ENCODE measurements around the gene BLOC1S5. TPM values are rescaled to one million over a fixed set of nuclear protein-coding genes. Genes with fewer than 3 reads are reported as not detected.

The BLOC1S5 gene, protein sequence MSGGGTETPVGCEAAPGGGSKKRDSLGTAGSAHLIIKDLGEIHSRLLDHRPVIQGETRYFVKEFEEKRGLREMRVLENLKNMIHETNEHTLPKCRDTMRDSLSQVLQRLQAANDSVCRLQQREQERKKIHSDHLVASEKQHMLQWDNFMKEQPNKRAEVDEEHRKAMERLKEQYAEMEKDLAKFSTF
- polyA plus RNA-seq (2012; ENCODE audit: low read depth, missing spikeins): 7.6 TPM

DNA sequence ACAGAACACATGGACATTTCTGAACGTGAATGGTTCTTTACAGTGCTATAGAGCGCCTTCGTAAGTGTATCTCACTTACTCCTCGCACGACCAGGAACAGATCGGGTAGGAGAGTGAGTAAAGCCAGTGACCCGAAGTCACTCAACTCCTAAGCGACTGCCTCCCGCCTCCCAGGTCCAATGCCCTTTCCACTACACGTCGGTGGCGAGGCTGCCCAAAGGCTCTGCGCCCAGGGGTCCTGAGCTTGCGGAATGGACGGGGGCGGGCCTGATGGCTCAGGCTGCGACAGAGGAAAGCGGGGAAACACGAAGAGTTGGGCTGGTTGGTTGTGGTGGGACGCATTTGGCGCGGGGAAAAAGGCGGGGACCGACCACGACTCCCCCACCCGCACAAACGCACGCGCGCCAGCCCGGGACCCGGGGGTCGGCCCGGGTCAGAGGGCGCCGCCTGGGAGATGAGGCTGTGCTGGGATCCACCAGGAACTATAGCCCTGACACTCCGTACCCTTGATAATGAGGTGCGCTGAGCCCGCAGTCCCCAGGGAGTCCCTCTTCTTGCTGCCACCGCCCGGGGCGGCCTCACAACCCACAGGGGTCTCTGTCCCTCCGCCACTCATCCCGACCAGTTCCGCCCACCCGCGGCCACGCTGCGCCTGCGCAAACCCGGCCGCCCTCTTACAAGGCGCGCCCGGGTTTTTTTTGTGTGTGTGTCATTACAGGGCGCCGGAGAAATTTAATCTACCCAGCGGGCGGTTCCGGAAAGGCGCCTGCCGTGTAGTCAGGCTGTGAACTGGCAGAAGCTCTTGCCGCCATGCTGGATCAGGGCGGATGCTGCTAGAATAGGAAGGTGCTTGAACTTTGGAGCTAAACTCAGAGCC lies at the start of gene BLOC1S5:
TSS of gene BLOC1S5 (minus strand) at position 629 of the 877 bp plus-strand sequence. CDS start at position 616, 13 bp downstream.
- peak; percentile 91 for FAIRE-seq
- peak; percentile 61 for DNase-seq (ENCODE audit: insufficient read length, low spot score)
- TF ChIP-seq POLR2AphosphoS5 (IDR thresholded peaks at IDR 0.05; ENCODE audit: low read depth, low read length) (peak; percentile 44; the same call in 1 of the 2 replicates), PAX5 (IDR thresholded peaks at IDR 0.05; ENCODE audit: insufficient read depth, low read length, severe bottlenecking) (no peak), SPI1 (IDR thresholded peaks at IDR 0.05; ENCODE audit: low read depth, low read length) (peak; percentile 46), POLR2A (IDR thresholded peaks at IDR 0.05; ENCODE audit: low read depth, low read length) (peak; percentile 77), POU2F2 (IDR thresholded peaks at IDR 0.05; ENCODE audit: low read depth, low read length) (no peak), TAF1 (IDR thresholded peaks at IDR 0.05; ENCODE audit: low read depth, low read length) (no peak)

DNA sequence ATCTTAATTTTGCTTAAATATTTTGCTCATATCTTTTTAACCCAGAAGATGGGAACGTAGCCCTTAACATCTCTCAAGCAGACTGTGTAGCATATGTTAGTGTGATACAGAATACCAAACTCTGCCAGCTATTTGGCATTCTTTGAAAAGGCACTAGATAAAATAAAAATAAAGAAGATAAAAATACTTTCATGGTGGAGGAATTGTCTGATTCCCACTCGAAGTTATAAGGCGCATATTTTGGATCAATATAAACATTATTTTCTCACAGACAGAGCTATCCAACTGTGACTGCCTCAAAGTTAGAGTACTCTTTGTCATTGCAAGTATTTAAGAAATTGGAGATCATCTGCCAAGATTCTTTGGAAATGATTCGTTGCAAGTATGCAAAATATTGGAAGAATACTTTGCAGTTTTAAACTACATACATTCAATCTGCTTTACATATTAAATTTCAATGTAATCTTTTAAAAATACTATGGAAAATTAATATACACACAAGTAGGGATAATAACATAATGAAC lies 49.0 kb upstream of the BLOC1S5 start:
- no peak for FAIRE-seq
- DNase-seq (ENCODE audit: insufficient read length, low spot score): no peak
- TF ChIP-seq POU2F2 (IDR thresholded peaks at IDR 0.05; ENCODE audit: low read depth, low read length) (no peak), TAF1 (IDR thresholded peaks at IDR 0.05; ENCODE audit: low read depth, low read length) (no peak), POLR2AphosphoS5 (IDR thresholded peaks at IDR 0.05; ENCODE audit: low read depth, low read length) (no peak), PAX5 (IDR thresholded peaks at IDR 0.05; ENCODE audit: insufficient read depth, low read length, severe bottlenecking) (no peak), POLR2A (IDR thresholded peaks at IDR 0.05; ENCODE audit: low read depth, low read length) (no peak), SPI1 (IDR thresholded peaks at IDR 0.05; ENCODE audit: low read depth, low read length) (no peak)

DNA sequence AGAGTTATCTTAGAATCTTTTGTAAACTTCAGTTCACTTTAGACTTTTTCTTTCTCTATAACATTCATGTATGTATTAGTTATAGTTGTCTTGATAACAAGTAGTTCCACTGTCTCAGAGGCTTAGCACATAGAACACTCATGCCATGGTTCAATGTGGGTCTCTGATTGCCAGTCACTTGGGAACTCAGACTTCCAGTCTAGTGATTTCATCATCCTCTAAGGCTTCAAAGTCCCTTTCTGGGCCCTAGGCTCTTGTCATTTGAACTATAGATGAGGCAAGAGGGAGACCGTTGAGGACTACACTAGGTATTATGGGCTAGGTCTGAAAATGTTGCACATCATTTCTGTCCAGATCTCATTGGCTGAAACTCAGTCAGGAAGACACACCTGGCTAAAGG lies 46.5 kb upstream of the BLOC1S5 start:
- TF ChIP-seq TAF1 (IDR thresholded peaks at IDR 0.05; ENCODE audit: low read depth, low read length) (no peak), POU2F2 (IDR thresholded peaks at IDR 0.05; ENCODE audit: low read depth, low read length) (no peak)
- FAIRE-seq (no peak), DNase-seq (ENCODE audit: insufficient read length, low spot score) (no peak)

DNA sequence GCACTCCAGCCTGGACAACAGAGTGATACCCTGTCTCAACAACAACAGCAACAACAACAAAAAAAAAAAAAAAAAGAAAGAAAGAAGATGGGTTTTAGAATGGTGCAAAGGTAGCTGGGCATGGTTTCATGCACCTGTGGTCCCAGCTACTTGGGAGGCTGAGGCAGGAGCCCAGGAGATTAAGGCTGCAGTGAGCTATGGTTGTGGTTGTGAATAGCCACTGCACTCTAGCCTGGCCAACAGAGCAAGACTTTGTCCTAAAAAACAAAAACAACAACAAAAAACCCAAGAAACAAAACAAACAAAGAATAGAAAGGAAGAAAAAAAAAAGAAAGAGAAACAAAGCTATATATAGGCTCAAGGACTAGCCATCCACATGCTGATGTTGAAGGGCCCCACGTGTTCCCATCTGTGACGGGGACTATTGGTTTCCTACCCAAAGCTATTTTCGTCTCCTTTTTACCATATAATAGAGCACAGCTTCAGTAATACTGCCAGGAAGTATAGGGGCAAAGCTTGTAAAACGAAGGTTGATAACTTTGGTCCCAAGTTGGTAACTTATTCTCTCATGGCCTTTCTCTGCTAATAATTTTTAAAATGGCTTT lies 46.0 kb upstream of the BLOC1S5 start:
- TF ChIP-seq SPI1 (IDR thresholded peaks at IDR 0.05; ENCODE audit: low read depth, low read length) (no peak), POLR2A (IDR thresholded peaks at IDR 0.05; ENCODE audit: low read depth, low read length) (no peak), POU2F2 (IDR thresholded peaks at IDR 0.05; ENCODE audit: low read depth, low read length) (no peak), POLR2AphosphoS5 (IDR thresholded peaks at IDR 0.05; ENCODE audit: low read depth, low read length) (no peak), PAX5 (IDR thresholded peaks at IDR 0.05; ENCODE audit: insufficient read depth, low read length, severe bottlenecking) (no peak), TAF1 (IDR thresholded peaks at IDR 0.05; ENCODE audit: low read depth, low read length) (no peak)
- FAIRE-seq (no peak), DNase-seq (ENCODE audit: insufficient read length, low spot score) (no peak)

DNA sequence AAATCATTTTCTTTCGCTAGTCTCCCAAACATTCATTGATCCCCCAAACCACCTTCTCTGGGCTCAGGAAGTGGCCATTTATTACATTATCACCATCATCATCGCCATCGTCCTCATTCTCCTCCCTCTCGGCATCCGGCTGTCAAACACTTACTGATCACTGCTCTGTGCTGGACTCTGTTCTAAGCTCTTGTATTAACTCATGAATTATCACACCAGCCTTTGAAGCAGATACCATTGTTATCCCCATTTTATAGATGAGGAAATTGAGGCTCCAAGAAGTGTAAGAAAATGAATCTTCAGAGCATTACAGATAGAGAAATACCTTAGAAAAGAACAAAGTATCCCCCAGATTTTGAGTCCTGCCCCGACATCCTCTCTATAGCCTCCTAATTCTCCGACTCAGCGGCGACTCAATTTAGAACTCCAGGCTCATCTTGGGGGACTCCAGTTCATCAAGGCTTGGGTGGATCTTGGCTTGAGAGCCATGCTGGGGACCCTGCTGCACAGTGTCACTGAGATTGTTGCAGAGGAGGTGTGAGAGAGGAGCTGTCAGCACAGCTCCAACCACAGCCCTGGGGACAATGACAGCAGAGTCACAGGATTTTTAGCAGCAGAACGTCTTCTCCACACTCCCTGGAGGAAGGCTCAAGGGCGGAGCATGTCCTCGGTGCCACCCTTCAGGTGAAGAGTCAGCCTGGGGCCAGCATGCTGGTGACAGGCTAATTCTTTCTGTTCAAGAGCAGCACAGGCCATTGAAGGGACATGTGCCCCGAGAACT lies 44.8 kb upstream of the BLOC1S5 start:
- TF ChIP-seq POLR2AphosphoS5 (IDR thresholded peaks at IDR 0.05; ENCODE audit: low read depth, low read length): no peak
- no peak for TF ChIP-seq POLR2A (IDR thresholded peaks at IDR 0.05; ENCODE audit: low read depth, low read length)
- TF ChIP-seq POU2F2 (IDR thresholded peaks at IDR 0.05; ENCODE audit: low read depth, low read length): no peak
- no peak for TF ChIP-seq PAX5 (IDR thresholded peaks at IDR 0.05; ENCODE audit: insufficient read depth, low read length, severe bottlenecking)
- TF ChIP-seq TAF1 (IDR thresholded peaks at IDR 0.05; ENCODE audit: low read depth, low read length): no peak
- TF ChIP-seq SPI1 (IDR thresholded peaks at IDR 0.05; ENCODE audit: low read depth, low read length): no peak
- FAIRE-seq: no peak
- DNase-seq (ENCODE audit: insufficient read length, low spot score): no peak

DNA sequence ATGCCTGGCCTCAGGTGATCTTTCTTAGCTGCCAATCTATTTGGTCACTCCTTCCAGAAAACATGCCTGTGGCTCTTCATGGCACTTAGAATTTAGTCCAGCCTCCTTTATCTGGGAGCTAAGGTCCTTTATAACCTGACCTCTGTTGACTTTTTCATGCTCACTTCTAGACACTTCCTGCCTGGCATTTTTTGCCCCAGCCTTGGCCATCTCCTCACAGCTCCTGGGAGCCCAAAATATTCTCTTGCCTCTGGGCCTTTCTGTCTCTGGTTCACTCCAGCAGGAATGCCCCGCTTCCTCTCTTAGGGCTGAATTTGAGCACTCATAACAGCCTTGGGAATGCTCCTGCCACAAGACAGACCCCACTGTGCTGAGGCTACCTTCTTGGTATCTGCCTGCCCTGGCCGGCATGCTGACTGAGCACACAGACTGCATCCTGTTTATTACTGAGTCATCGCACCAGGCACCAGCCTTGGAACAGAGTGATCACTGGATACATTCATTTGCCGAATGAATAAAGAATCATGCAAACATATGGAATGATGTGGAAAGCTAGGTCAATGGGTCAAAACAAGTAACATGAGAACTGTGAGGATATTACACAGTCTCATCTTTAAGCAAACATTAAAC lies 44.0 kb upstream of the BLOC1S5 start:
- no peak for DNase-seq (ENCODE audit: insufficient read length, low spot score)
- no peak for FAIRE-seq
- no peak for TF ChIP-seq POLR2A (IDR thresholded peaks at IDR 0.05; ENCODE audit: low read depth, low read length)
- no peak for TF ChIP-seq TAF1 (IDR thresholded peaks at IDR 0.05; ENCODE audit: low read depth, low read length)
- TF ChIP-seq SPI1 (IDR thresholded peaks at IDR 0.05; ENCODE audit: low read depth, low read length): no peak
- TF ChIP-seq PAX5 (IDR thresholded peaks at IDR 0.05; ENCODE audit: insufficient read depth, low read length, severe bottlenecking): no peak
- TF ChIP-seq POU2F2 (IDR thresholded peaks at IDR 0.05; ENCODE audit: low read depth, low read length): no peak

DNA sequence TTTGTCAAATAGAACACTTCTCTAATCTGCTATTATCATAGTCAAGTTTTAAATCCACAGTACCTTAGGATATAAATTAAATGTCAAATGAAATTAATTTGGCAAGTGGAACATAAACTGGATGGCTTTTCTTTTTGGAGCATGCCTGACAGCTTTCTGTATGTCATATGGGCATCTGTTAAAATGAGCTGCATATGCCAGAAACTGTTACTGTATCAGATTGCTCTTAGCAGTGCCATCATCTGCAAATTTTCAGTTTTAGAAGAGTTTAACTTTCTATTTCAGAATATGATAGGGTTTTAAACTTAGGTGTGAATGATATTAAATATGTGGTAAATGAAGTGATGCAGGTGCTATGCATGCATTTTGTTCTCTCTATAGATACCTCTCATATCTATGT lies 41.6 kb upstream of the BLOC1S5 start:
- DNase-seq (ENCODE audit: insufficient read length, low spot score): no peak
- TF ChIP-seq POU2F2 (IDR thresholded peaks at IDR 0.05; ENCODE audit: low read depth, low read length) (no peak), POLR2AphosphoS5 (IDR thresholded peaks at IDR 0.05; ENCODE audit: low read depth, low read length) (no peak)

DNA sequence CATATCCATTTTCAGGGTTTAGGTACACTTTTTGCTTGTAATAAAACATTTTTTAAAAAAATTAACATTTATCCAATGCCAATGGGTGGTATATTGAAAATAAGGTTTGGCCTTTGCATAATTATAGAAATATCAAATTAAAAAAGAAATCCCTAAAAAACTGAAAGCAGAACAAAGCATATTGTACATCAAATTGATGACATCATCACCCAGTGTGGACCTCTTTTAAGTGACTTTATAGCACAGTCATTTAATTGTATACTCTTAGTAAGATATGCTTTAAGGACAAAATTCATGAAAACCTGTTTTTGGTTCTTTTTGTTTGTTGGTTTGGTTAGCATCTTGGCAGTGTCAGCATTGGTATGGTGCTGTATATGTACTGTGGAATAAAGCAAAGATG lies 39.5 kb upstream of the BLOC1S5 start:
- DNase-seq (ENCODE audit: insufficient read length, low spot score) (no peak), FAIRE-seq (no peak)
- no peak for TF ChIP-seq TAF1 (IDR thresholded peaks at IDR 0.05; ENCODE audit: low read depth, low read length)

More for the DNA sequence above, 41.6 kb upstream of the BLOC1S5 start:
- FAIRE-seq: no peak

Data from GM12891 (cell line).